Measurements from ENCODE around the gene PIK3R6. TPM values are rescaled to one million over a fixed set of nuclear protein-coding genes. Genes with fewer than 3 reads are reported as not detected.
A peak's percentile ranks its signal among the peaks of the same experiment; 100 is the strongest.

Gene PIK3R6
- total RNA-seq, 4 donors from 2014 or later = 0.30 to 5.1 (median 1.5) TPM

DNA sequence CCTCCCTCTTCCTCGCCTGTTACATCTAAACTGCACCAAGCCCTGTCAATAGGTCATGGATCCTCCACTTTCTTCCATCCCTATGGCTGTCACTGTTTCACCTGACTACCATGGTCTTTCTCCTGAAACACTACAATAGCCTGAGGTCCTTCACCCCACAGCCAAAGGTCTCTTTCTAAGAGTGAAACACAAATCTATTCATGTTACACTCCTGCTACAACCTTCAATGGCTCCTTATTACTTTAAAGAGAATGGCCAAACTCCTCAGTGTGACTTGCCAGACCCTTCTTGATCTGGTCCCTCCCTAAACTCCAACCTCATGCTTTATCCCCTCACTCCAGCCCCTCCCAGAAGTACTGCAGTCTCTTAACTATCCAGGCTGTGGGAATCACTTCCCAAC lies 618 bp upstream of the PIK3R6 start:
- 90% methylated on average over 1 of the region's 1 CpG for WGBS
- peaks cover 6% of the 10 kb centered on the region for H3K27me3 ChIP-seq
- H3K4me1 ChIP-seq = no peaks in the 10 kb centered on the region
- H3K36me3 ChIP-seq = no peaks in the 10 kb centered on the region
- H3K9me3 ChIP-seq = no peaks in the 10 kb centered on the region
- no peak overlapping the region for H3K4me3 ChIP-seq
- TF ChIP-seq POLR2AphosphoS5 (IDR thresholded peaks at IDR 0.05) (no peak), EP300 (IDR thresholded peaks at IDR 0.05) (no peak)
- TF ChIP-seq, protein P1, sequence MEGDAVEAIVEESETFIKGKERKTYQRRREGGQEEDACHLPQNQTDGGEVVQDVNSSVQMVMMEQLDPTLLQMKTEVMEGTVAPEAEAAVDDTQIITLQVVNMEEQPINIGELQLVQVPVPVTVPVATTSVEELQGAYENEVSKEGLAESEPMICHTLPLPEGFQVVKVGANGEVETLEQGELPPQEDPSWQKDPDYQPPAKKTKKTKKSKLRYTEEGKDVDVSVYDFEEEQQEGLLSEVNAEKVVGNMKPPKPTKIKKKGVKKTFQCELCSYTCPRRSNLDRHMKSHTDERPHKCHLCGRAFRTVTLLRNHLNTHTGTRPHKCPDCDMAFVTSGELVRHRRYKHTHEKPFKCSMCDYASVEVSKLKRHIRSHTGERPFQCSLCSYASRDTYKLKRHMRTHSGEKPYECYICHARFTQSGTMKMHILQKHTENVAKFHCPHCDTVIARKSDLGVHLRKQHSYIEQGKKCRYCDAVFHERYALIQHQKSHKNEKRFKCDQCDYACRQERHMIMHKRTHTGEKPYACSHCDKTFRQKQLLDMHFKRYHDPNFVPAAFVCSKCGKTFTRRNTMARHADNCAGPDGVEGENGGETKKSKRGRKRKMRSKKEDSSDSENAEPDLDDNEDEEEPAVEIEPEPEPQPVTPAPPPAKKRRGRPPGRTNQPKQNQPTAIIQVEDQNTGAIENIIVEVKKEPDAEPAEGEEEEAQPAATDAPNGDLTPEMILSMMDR (IDR thresholded peaks at IDR 0.05) = no peak
- H3K27ac ChIP-seq = no peak overlapping the region
- no peak for DNase-seq (ENCODE audit: low spot score in 2 of 2)

DNA sequence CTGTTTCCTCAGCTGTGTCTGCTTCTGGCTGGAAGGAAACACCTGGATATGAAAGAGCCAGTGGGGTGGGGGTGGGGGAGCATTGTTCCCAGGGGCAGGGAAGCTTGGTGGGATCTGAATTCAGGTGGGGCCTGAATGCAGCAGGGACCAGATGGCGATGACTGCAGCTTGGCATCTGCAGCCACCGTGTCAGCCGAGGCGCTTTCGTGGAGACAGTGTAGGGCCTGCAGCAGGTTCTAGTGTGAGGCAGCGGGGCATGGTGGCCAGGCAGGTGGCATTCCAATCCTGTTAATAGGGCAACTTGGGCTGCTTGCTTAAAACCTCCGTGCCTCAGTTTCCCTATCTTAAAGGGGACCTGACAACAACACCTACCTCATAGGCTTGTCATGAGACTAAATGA lies 1.7 kb downstream of the PIK3R6 start:
- H3K9me3 ChIP-seq = no peaks in the 10 kb centered on the region
- peak overlapping the region; percentile 9 for H3K4me3 ChIP-seq
- no peak for DNase-seq (ENCODE audit: low spot score in 2 of 2)
- no peaks in the 10 kb centered on the region for H3K4me1 ChIP-seq
- peaks cover 4% of the 10 kb centered on the region for H3K27me3 ChIP-seq
- no peak overlapping the region for H3K27ac ChIP-seq
- WGBS = 78% methylated on average over 7 of the region's 7 CpGs
- no peak for TF ChIP-seq EP300 (IDR thresholded peaks at IDR 0.05)
- no peak for TF ChIP-seq POLR2A (IDR thresholded peaks at IDR 0.05)
- TF ChIP-seq POLR2AphosphoS5 (IDR thresholded peaks at IDR 0.05) = no peak
- TF ChIP-seq, protein P1 (IDR thresholded peaks at IDR 0.05) = no peak
- H3K36me3 ChIP-seq = no peaks in the 10 kb centered on the region

DNA sequence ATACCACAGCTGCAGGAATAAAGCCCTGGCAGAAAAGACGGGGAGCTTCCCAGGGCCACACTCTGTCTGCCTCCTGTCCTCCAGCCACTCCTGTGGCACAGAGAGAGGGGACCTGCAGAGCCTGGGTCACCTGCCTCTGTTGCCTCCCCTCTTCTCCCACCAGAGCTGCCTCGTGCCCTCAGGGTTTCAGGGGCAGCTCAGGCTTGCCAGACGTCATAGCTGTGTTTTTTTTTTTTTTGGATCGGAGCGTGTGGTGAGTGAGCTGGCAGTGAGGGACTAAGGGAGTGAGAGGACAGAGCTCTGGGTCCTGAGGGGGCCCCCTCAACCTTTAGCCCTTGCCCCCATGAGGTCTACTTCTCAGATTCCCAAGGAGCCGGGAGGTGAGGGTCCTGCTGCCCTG lies 2.1 kb downstream of the PIK3R6 start:
- DNase-seq (ENCODE audit: low spot score in 2 of 2) = no peak
- 32% methylated on average over 5 of the region's 6 CpGs for WGBS
- Histone ChIP-seq H3K4me1 (no peaks in the 10 kb centered on the region), H3K9me3 (no peaks in the 10 kb centered on the region), H3K4me3 (no peak overlapping the region), H3K27me3 (peaks cover 4% of the 10 kb centered on the region), H3K27ac (no peak overlapping the region), H3K36me3 (no peaks in the 10 kb centered on the region)
- TF ChIP-seq EP300 (IDR thresholded peaks at IDR 0.05) (no peak), POLR2A (IDR thresholded peaks at IDR 0.05) (no peak), POLR2AphosphoS5 (IDR thresholded peaks at IDR 0.05) (no peak)
- TF ChIP-seq, protein P1 (IDR thresholded peaks at IDR 0.05) = no peak

DNA sequence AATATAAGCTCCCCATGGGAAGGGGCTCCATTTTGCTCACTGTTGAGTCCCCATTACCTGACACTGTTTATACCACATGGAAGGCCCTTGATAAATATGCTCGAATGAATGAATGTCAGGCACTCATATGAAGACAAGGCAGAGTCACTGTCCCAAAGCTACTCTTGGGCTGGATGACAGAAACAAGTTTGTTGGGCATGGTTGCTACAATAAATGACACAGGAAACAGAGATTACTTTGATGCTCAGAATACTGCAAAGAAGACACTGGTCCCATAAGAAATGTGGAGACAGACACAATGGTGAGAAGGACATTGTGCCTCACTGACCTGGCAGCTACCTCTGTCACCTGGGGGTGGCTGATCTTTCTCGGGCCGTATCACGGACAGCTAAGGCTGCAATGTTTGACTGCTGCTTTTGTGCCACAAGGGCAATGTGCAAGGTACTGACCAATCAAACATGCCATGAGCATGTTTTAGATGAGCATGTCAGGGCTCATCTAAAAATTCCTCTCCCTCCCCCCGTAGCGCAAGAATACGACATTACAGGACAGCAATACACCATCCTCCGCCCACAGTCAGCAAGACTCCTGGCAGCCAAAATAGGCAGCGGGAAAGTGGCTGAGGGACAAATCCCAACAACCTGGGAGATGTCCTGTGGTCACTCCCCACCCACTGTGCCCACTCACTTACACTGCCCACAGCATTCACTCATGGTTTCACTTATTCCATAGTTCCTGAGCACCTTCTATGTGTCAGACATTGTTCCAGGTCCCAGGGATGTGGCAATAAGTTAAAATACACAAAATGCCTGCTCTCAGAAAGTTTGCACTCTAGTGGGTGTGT lies 5.0 kb downstream of the PIK3R6 start:
- H3K27ac ChIP-seq = no peak overlapping the region
- H3K4me3 ChIP-seq = no peak overlapping the region
- TF ChIP-seq EP300 (IDR thresholded peaks at IDR 0.05) (no peak), POLR2A (IDR thresholded peaks at IDR 0.05) (no peak), POLR2AphosphoS5 (IDR thresholded peaks at IDR 0.05) (no peak)
- TF ChIP-seq, protein P1 (IDR thresholded peaks at IDR 0.05) = no peak
- no peak for DNase-seq (ENCODE audit: low spot score in 2 of 2)
- H3K36me3 ChIP-seq = no peaks in the 10 kb centered on the region
- peaks cover 3% of the 10 kb centered on the region for H3K27me3 ChIP-seq
- no peaks in the 10 kb centered on the region for H3K9me3 ChIP-seq
- H3K4me1 ChIP-seq = no peaks in the 10 kb centered on the region
- whole genome bisulfite sequencing = 55% methylated on average over 9 of the region's 9 CpGs

DNA sequence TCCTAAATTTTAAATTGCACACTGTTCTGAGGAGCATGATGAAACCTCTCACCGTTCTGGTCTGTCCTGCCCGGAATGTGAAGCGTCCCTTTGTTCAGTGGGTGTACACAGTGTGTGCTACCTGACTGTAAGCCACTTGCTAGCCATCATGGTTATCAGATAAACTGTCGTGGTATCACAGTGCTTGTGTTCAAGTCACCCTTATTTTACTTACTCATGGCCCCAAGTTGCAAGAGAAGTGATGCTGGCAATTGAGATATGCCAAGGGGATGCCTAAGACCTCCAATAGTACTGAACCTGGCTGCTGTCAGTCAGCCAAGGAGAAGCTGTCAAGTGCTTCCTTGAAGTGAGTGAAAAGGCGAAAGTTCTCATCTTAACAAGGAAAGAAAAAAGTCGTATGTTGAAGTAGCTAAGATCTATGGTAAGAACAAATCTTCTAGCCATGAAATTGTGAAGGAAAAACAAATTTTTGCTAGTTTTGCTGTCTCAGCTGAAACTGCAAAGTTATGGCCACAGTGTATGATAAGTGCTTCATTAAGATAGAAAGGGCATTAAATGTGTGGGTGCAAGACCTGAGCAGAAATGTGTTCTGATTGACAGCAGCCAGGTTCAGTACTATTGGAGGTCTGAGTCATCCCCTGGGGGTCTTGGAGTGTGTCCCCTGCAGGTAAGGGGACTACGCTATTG lies 5.8 kb downstream of the PIK3R6 start:
- Histone ChIP-seq H3K27ac (no peak overlapping the region), H3K4me3 (no peak overlapping the region), H3K27me3 (peaks cover 3% of the 10 kb centered on the region), H3K9me3 (no peaks in the 10 kb centered on the region), H3K36me3 (no peaks in the 10 kb centered on the region), H3K4me1 (no peaks in the 10 kb centered on the region)
- DNase-seq (ENCODE audit: low spot score in 2 of 2) = no peak
- WGBS = 83% methylated on average over 7 of the region's 7 CpGs
- TF ChIP-seq POLR2A (IDR thresholded peaks at IDR 0.05) = no peak
- TF ChIP-seq, protein P1 (IDR thresholded peaks at IDR 0.05) = no peak
- no peak for TF ChIP-seq POLR2AphosphoS5 (IDR thresholded peaks at IDR 0.05)
- no peak for TF ChIP-seq EP300 (IDR thresholded peaks at IDR 0.05)
